HepG2 (cell line): ENCODE data around the gene RPL4. TPM values are rescaled to one million over a fixed set of nuclear protein-coding genes. Genes with fewer than 3 reads are reported as not detected.

ENCODE experiments used
- HOXA3 ChIP-seq: sonication (generic); formaldehyde crosslinking; IDR thresholded peaks from 2 replicates; pipeline ENCODE4 v1.5.0; 2020; ENCODE audit warnings: missing genetic modification reagents
- IKZF1 ChIP-seq: fragments of 450-650 bp; IDR thresholded peaks from 2 replicates; pipeline ENCODE4 v1.7.1; 2016
- MATR3 ChIP-seq: sonication (generic); formaldehyde crosslinking; IDR thresholded peaks from 2 replicates; pipeline ENCODE4 v1.4.0; 2020; ENCODE audit warnings: missing genetic modification reagents
- MEIS1 ChIP-seq: sonication (generic); formaldehyde crosslinking; IDR thresholded peaks from 2 replicates; pipeline ENCODE4 v1.9.0; 2021; ENCODE audit warnings: mild to moderate bottlenecking, missing genetic modification reagents, moderate library complexity, borderline replicate concordance
- NFE2L2 ChIP-seq: fragments of 150-350 bp; IDR thresholded peaks from 2 replicates; pipeline ENCODE4 v1.6.1; 2014; ENCODE audit warnings: low read length
- SKI ChIP-seq: fragments of 450-650 bp; IDR thresholded peaks from one replicate; pipeline ENCODE4 v1.6.1; 2018; ENCODE audit warnings: mild to moderate bottlenecking; ENCODE audit not compliant: partially characterized antibody
- ZNF34 ChIP-seq: sonication (generic); formaldehyde crosslinking; IDR thresholded peaks from 2 replicates; pipeline ENCODE4 v1.4.0; 2020; ENCODE audit warnings: mild to moderate bottlenecking, missing genetic modification reagents, borderline replicate concordance
- ZNF496 ChIP-seq: sonication (generic); formaldehyde crosslinking; IDR thresholded peaks from 2 replicates; pipeline ENCODE4 v1.8.1; 2023; ENCODE audit warnings: mild to moderate bottlenecking, moderate library complexity, missing genetic modification reagents; ENCODE audit not compliant: insufficient replicate concordance
- ZNF577 ChIP-seq: sonication (generic); formaldehyde crosslinking; IDR thresholded peaks from 2 replicates; pipeline ENCODE4 v1.4.0; 2020; ENCODE audit warnings: mild to moderate bottlenecking, low read depth, missing genetic modification reagents, borderline replicate concordance
- ZNF777 ChIP-seq: sonication (generic); formaldehyde crosslinking; IDR thresholded peaks from 2 replicates; pipeline ENCODE4 v1.4.0; 2020; ENCODE audit warnings: missing genetic modification reagents
- polyA plus RNA-seq, 8 experiments: library from polyadenylated mRNA; depleted of rRNA in 3 of 8; stranded (reverse) in 7 of 8; unstranded in 1 of 8; fragments of >200 nt; fragmentation: Illumina TruSeq in 4 of 8; extraction: Trizol in 4 of 8; gene quantifications; 2 replicates each; pipeline versions ENCODE4 v1.2.1 to v1.2.3, GENCODE V29; 2011 to 2016; ENCODE audit warnings: low read depth in 4 of 8, missing spikeins in 1 of 8, mixed read lengths in 1 of 8; ENCODE audit not compliant: insufficient read depth in 1 of 8
- total RNA-seq, 5 experiments: library from RNA; depleted of rRNA; stranded (reverse); fragments of >200 nt; fragmentation: Illumina TruSeq; extraction: Trizol; gene quantifications; 2 replicates each; pipeline ENCODE4 v1.2.3, GENCODE V29; 2016; ENCODE audit warnings: low read depth in 1 of 5
- TF ChIP-seq, protein P1 (sequence below): sonication (generic); formaldehyde crosslinking; IDR thresholded peaks from 2 replicates; pipeline ENCODE4 v1.5.0; 2020; ENCODE audit warnings: mild to moderate bottlenecking, low read depth, missing genetic modification reagents, borderline replicate concordance
- TF ChIP-seq, protein P2 (sequence below): sonication (generic); formaldehyde crosslinking; IDR thresholded peaks from 2 replicates; pipeline ENCODE4 v1.8.1; 2023; ENCODE audit warnings: mild to moderate bottlenecking, inconsistent platforms, moderate library complexity, missing genetic modification reagents, borderline replicate concordance
- TF ChIP-seq, protein P3 (sequence below): IDR thresholded peaks from 2 replicates; pipeline ENCODE4 v1.6.1; 2016; ENCODE audit warnings: low read depth, missing genetic modification reagents, missing compliant biosample characterization
- TF ChIP-seq, protein P4 (sequence below): sonication (generic); formaldehyde crosslinking; IDR thresholded peaks from 2 replicates; pipeline ENCODE4 v1.5.0; 2020; ENCODE audit warnings: missing genetic modification reagents
- TF ChIP-seq, protein P5 (sequence below): sonication (generic); formaldehyde crosslinking; IDR thresholded peaks from 2 replicates; pipeline ENCODE4 v1.4.0; 2020; ENCODE audit warnings: missing genetic modification reagents, mild to moderate bottlenecking, borderline replicate concordance

Gene RPL4
- total and polyA plus RNA-seq, 2 of the 13 experiments (the other 11 are each of a cell fraction or from before 2014, with no cell fraction given), result 3,630 to 3,960 TPM

DNA sequence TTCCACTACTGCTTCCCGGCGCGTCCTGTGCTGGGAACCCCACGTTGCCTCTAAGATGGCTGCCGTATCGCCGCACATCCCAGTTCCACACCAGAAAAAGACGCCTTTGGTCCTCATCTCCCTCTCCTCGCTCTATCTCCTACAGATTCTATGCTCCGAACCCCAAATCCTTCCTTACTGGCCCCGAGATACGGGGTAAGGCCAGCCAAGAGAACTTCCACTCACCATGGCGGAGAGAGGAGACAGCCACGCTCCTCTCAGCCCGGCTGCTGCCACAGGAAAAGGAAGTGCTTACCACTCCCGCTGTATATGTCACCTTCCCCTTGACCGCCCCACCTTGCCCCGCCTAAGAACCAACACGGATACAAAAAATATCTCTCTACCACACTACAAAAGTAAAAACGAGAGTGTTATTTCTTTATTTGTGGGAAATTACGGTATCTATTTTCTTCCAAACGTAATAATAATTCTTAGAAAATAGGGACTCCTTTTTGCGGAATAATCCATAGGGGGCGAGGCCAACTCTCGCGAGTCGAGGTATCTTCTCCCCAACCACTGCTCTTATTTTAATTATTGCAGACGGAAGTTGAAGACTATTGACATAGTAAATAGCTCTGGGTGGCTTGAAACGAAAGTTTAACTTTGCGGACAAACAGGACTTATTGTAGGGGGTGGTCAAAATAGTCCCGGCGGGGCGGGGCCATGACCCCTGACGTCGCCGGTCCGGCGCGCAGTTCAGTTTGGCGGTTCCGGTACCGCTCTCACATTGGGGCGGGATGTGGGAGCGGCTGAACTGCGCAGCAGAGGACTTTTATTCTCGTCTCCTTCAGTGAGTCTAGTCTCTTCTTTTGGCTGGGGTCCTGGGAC lies at the start of gene RPL4, which contains the start of gene ZWILCH (continued):
- no peak for TF ChIP-seq MATR3 (CRISPR knock-in tag)
- TF ChIP-seq, protein P1, sequence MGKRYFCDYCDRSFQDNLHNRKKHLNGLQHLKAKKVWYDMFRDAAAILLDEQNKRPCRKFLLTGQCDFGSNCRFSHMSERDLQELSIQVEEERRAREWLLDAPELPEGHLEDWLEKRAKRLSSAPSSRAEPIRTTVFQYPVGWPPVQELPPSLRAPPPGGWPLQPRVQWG (CRISPR knock-in tag), result no peak
- TF ChIP-seq ZNF34 (CRISPR knock-in tag), result no peak
- TF ChIP-seq HOXA3 (CRISPR knock-in tag), result peak; percentile 60
- no peak for TF ChIP-seq SKI
- TF ChIP-seq MEIS1 (CRISPR knock-in tag), result no peak
- no peak for TF ChIP-seq ZNF777 (CRISPR knock-in tag)
- TF ChIP-seq, protein P2, sequence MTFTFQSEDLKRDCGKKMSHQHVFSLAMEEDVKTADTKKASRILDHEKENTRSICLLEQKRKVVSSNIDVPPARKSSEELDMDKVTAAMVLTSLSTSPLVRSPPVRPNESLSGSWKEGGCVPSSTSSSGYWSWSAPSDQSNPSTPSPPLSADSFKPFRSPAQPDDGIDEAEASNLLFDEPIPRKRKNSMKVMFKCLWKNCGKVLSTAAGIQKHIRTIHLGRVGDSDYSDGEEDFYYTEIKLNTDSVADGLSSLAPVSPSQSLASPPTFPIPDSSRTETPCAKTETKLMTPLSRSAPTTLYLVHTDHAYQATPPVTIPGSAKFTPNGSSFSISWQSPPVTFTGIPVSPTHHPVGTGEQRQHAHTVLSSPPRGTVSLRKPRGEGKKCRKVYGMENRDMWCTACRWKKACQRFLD (CRISPR knock-in tag), result no peak; the same call in 1 of the 2 replicates
- TF ChIP-seq NFE2L2, result no peak
- TF ChIP-seq, protein P3, sequence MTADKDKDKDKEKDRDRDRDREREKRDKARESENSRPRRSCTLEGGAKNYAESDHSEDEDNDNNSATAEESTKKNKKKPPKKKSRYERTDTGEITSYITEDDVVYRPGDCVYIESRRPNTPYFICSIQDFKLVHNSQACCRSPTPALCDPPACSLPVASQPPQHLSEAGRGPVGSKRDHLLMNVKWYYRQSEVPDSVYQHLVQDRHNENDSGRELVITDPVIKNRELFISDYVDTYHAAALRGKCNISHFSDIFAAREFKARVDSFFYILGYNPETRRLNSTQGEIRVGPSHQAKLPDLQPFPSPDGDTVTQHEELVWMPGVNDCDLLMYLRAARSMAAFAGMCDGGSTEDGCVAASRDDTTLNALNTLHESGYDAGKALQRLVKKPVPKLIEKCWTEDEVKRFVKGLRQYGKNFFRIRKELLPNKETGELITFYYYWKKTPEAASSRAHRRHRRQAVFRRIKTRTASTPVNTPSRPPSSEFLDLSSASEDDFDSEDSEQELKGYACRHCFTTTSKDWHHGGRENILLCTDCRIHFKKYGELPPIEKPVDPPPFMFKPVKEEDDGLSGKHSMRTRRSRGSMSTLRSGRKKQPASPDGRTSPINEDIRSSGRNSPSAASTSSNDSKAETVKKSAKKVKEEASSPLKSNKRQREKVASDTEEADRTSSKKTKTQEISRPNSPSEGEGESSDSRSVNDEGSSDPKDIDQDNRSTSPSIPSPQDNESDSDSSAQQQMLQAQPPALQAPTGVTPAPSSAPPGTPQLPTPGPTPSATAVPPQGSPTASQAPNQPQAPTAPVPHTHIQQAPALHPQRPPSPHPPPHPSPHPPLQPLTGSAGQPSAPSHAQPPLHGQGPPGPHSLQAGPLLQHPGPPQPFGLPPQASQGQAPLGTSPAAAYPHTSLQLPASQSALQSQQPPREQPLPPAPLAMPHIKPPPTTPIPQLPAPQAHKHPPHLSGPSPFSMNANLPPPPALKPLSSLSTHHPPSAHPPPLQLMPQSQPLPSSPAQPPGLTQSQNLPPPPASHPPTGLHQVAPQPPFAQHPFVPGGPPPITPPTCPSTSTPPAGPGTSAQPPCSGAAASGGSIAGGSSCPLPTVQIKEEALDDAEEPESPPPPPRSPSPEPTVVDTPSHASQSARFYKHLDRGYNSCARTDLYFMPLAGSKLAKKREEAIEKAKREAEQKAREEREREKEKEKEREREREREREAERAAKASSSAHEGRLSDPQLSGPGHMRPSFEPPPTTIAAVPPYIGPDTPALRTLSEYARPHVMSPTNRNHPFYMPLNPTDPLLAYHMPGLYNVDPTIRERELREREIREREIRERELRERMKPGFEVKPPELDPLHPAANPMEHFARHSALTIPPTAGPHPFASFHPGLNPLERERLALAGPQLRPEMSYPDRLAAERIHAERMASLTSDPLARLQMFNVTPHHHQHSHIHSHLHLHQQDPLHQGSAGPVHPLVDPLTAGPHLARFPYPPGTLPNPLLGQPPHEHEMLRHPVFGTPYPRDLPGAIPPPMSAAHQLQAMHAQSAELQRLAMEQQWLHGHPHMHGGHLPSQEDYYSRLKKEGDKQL (CRISPR knock-in tag), result no peak
- no peak for TF ChIP-seq IKZF1
- TF ChIP-seq ZNF496, result no peak
- TF ChIP-seq ZNF577, result no peak
- TF ChIP-seq, protein P4, sequence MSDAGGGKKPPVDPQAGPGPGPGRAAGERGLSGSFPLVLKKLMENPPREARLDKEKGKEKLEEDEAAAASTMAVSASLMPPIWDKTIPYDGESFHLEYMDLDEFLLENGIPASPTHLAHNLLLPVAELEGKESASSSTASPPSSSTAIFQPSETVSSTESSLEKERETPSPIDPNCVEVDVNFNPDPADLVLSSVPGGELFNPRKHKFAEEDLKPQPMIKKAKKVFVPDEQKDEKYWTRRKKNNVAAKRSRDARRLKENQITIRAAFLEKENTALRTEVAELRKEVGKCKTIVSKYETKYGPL (CRISPR knock-in tag), result no peak; the same call in 1 of the 2 replicates
- TF ChIP-seq, protein P5, sequence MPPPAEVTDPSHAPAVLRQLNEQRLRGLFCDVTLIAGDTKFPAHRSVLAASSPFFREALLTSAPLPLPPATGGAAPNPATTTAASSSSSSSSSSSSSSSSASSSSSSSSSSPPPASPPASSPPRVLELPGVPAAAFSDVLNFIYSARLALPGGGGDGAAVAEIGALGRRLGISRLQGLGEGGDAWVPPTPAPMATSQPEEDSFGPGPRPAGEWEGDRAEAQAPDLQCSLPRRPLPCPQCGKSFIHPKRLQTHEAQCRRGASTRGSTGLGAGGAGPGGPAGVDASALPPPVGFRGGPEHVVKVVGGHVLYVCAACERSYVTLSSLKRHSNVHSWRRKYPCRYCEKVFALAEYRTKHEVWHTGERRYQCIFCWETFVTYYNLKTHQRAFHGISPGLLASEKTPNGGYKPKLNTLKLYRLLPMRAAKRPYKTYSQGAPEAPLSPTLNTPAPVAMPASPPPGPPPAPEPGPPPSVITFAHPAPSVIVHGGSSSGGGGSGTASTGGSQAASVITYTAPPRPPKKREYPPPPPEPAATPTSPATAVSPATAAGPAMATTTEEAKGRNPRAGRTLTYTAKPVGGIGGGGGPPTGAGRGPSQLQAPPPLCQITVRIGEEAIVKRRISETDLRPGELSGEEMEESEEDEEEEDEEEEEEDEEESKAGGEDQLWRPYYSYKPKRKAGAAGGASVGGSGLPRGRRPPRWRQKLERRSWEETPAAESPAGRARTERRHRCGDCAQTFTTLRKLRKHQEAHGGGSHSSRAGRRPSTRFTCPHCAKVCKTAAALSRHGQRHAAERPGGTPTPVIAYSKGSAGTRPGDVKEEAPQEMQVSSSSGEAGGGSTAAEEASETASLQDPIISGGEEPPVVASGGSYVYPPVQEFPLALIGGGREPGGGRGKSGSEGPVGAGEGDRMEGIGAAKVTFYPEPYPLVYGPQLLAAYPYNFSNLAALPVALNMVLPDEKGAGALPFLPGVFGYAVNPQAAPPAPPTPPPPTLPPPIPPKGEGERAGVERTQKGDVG (CRISPR knock-in tag), result no peak
